Measurements from ENCODE around the gene PRR20G. TPM values are rescaled to one million over a fixed set of nuclear protein-coding genes. Genes with fewer than 3 reads are reported as not detected.
"Not testable (repeated sequence)": the region's sequence is repeated elsewhere in the genome, so short reads cannot be mapped to it uniquely, and the experiment has no call there.

Gene PRR20G
- total RNA-seq, 2 experiments from 2014 or later: not detected

GRCh38 chr3:127320529-127321121 lies 32.8 kb upstream of the PRR20G start:
- no peak for ATAC-seq

GRCh38 chr3:127316685-127317084 lies 28.8 kb upstream of the PRR20G start:
- ChIA-PET POLR2A (no interaction called here), CTCF (interaction anchor here (0.8 kb wide), 1 partner anchor 8 kb away, joined by 3 read pairs; no protein-coding TSS in a partner anchor)
- intact Hi-C loops (cut with DNase I, micrococcal nuclease): no loop called here
- ATAC-seq (no peak), DNase-seq (no peak)
- no peak overlapping the region for H3K4me3 Mint-ChIP-seq
- H3K27ac Mint-ChIP-seq: no peak overlapping the region
- H3K36me3 Mint-ChIP-seq (ENCODE audit: low read depth): no peaks in the 10 kb centered on the region
- no peaks in the 10 kb centered on the region for H3K4me1 Mint-ChIP-seq
- H3K27me3 Mint-ChIP-seq: peaks cover 16% of the 10 kb centered on the region
- H3K9me3 Mint-ChIP-seq (ENCODE audit: low read depth): peaks cover 2% of the 10 kb centered on the region

More at GRCh38 chr3:127320529-127321121, 32.8 kb upstream of the PRR20G start:
- Mint-ChIP-seq H3K9me3 (ENCODE audit: low read depth) (no peaks in the 10 kb centered on the region), H3K4me1 (no peaks in the 10 kb centered on the region), H3K4me3 (no peak overlapping the region), H3K27ac (no peak overlapping the region), H3K27me3 (peaks cover 13% of the 10 kb centered on the region), H3K36me3 (ENCODE audit: low read depth) (no peaks in the 10 kb centered on the region)
- intact Hi-C loops (cut with DNase I, micrococcal nuclease): no loop called here
- ChIA-PET POLR2A (no interaction called here), CTCF (no interaction called here)
- DNase-seq: peak; percentile 14

- H3K4me3 Mint-ChIP-seq: no peak overlapping the region
- H3K36me3 Mint-ChIP-seq (ENCODE audit: low read depth): no peaks in the 10 kb centered on the region
- H3K27me3 Mint-ChIP-seq: peaks cover 17% of the 10 kb centered on the region
- ChIA-PET CTCF (interaction anchor here (0.6 kb wide), 1 partner anchor 102 kb away, joined by 4 read pairs; no protein-coding TSS in a partner anchor), POLR2A (no interaction called here)
- DNase-seq (no peak), ATAC-seq (no peak)
- H3K9me3 Mint-ChIP-seq (ENCODE audit: low read depth): peaks cover 2% of the 10 kb centered on the region
- intact Hi-C loops (cut with DNase I, micrococcal nuclease): no loop called here
- H3K4me1 Mint-ChIP-seq: no peaks in the 10 kb centered on the region
- no peak overlapping the region for H3K27ac Mint-ChIP-seq
Measured at GRCh38 chr3:127312818-127313217, 25.0 kb upstream of the PRR20G start.

GRCh38 chr3:127308821-127309220 lies 21.0 kb upstream of the PRR20G start:
- POLR2A ChIA-PET; H3K4me1 Mint-ChIP-seq; DNase-seq; H3K27ac Mint-ChIP-seq; H3K9me3 Mint-ChIP-seq (ENCODE audit: low read depth); intact Hi-C loops (cut with DNase I, micrococcal nuclease); H3K36me3 Mint-ChIP-seq (ENCODE audit: low read depth); ATAC-seq; H3K4me3 Mint-ChIP-seq: not testable (repeated sequence)
- H3K27me3 Mint-ChIP-seq: peaks cover 19% of the 10 kb centered on the region
- CTCF ChIA-PET: interaction anchor here (0.9 kb wide), 1 partner anchor 8 kb away, joined by 3 read pairs; no protein-coding TSS in a partner anchor

GRCh38 chr3:127307916-127308315 lies 20.1 kb upstream of the PRR20G start:
- H3K27ac Mint-ChIP-seq: no peak overlapping the region
- CTCF ChIA-PET: interaction anchor here (0.6 to 0.9 kb wide), 2 partner anchors 8 to 1474 kb away, joined by 3 to 4 read pairs; no protein-coding TSS in a partner anchor
- H3K27me3 Mint-ChIP-seq: peaks cover 19% of the 10 kb centered on the region
- H3K36me3 Mint-ChIP-seq (ENCODE audit: low read depth): no peaks in the 10 kb centered on the region
- no peak for DNase-seq
- H3K4me3 Mint-ChIP-seq: no peak overlapping the region
- H3K9me3 Mint-ChIP-seq (ENCODE audit: low read depth): no peaks in the 10 kb centered on the region
- POLR2A ChIA-PET: no interaction called here
- ATAC-seq: no peak
- no peaks in the 10 kb centered on the region for H3K4me1 Mint-ChIP-seq
- intact Hi-C loops (cut with DNase I, micrococcal nuclease): no loop called here

- H3K9me3 Mint-ChIP-seq (ENCODE audit: low read depth): no peaks in the 10 kb centered on the region
- ATAC-seq: no peak
Measured at GRCh38 chr3:127307112-127307835, 19.4 kb upstream of the PRR20G start.

GRCh38 chr3:127306361-127307111 lies 18.7 kb upstream of the PRR20G start:
- Mint-ChIP-seq H3K27ac (no peak overlapping the region), H3K4me3 (no peak overlapping the region), H3K27me3 (peaks cover 14% of the 10 kb centered on the region), H3K36me3 (ENCODE audit: low read depth) (no peaks in the 10 kb centered on the region), H3K4me1 (no peaks in the 10 kb centered on the region), H3K9me3 (ENCODE audit: low read depth) (no peaks in the 10 kb centered on the region)
- no peak for DNase-seq
- ChIA-PET CTCF (interaction anchor here (0.6 kb wide), 1 partner anchor 167 kb away, joined by 3 read pairs; no protein-coding TSS in a partner anchor), POLR2A (no interaction called here)
- ATAC-seq: no peak
- intact Hi-C loops (cut with DNase I, micrococcal nuclease): no loop called here

More at GRCh38 chr3:127307112-127307835, 19.4 kb upstream of the PRR20G start:
- intact Hi-C loops (cut with DNase I, micrococcal nuclease): no loop called here
- no peak for DNase-seq
- no peaks in the 10 kb centered on the region for H3K4me1 Mint-ChIP-seq
- peaks cover 16% of the 10 kb centered on the region for H3K27me3 Mint-ChIP-seq
- ChIA-PET CTCF (no interaction called here), POLR2A (no interaction called here)
- H3K27ac Mint-ChIP-seq: no peak overlapping the region
- no peak overlapping the region for H3K4me3 Mint-ChIP-seq
- H3K36me3 Mint-ChIP-seq (ENCODE audit: low read depth): no peaks in the 10 kb centered on the region

GRCh38 chr3:127305499-127306060 lies 17.7 kb upstream of the PRR20G start:
- Mint-ChIP-seq H3K9me3 (ENCODE audit: low read depth) (no peaks in the 10 kb centered on the region), H3K27me3 (peaks cover 15% of the 10 kb centered on the region), H3K36me3 (ENCODE audit: low read depth) (no peaks in the 10 kb centered on the region), H3K27ac (no peak overlapping the region), H3K4me3 (no peak overlapping the region), H3K4me1 (no peaks in the 10 kb centered on the region)
- ChIA-PET CTCF (no interaction called here), POLR2A (no interaction called here)
- DNase-seq (no peak), ATAC-seq (no peak)
- intact Hi-C loops (cut with DNase I, micrococcal nuclease): no loop called here

- DNase-seq (peak; percentile 13), ATAC-seq (peak; percentile 30)
- no peaks in the 10 kb centered on the region for H3K9me3 Mint-ChIP-seq (ENCODE audit: low read depth)
- intact Hi-C loops (cut with DNase I, micrococcal nuclease): no loop called here
- POLR2A ChIA-PET: no interaction called here
- H3K4me3 Mint-ChIP-seq: no peak overlapping the region
- CTCF ChIA-PET: no interaction called here
- no peak overlapping the region for H3K27ac Mint-ChIP-seq
- H3K27me3 Mint-ChIP-seq: peaks cover 16% of the 10 kb centered on the region
- no peaks in the 10 kb centered on the region for H3K36me3 Mint-ChIP-seq (ENCODE audit: low read depth)
- no peaks in the 10 kb centered on the region for H3K4me1 Mint-ChIP-seq
Measured at GRCh38 chr3:127304121-127304744, 16.4 kb upstream of the PRR20G start.

GRCh38 chr3:127299276-127299675 lies 11.4 kb upstream of the PRR20G start:
- DNase-seq (no peak), ATAC-seq (no peak)
- Mint-ChIP-seq H3K4me3 (no peak overlapping the region), H3K9me3 (ENCODE audit: low read depth) (no peaks in the 10 kb centered on the region), H3K4me1 (no peaks in the 10 kb centered on the region), H3K36me3 (ENCODE audit: low read depth) (no peaks in the 10 kb centered on the region), H3K27me3 (peaks cover 12% of the 10 kb centered on the region), H3K27ac (no peak overlapping the region)
- CTCF ChIA-PET: no interaction called here
- POLR2A ChIA-PET: no interaction called here
- intact Hi-C loops (cut with DNase I, micrococcal nuclease): no loop called here

GRCh38 chr3:127296959-127297358 lies 9.1 kb upstream of the PRR20G start:
- DNase-seq (no peak), ATAC-seq (no peak)
- Mint-ChIP-seq H3K4me1 (no peaks in the 10 kb centered on the region), H3K36me3 (ENCODE audit: low read depth) (no peaks in the 10 kb centered on the region), H3K27ac (no peak overlapping the region), H3K9me3 (ENCODE audit: low read depth) (no peaks in the 10 kb centered on the region), H3K4me3 (no peak overlapping the region), H3K27me3 (peaks cover 10% of the 10 kb centered on the region)
- intact Hi-C loops (cut with DNase I, micrococcal nuclease): no loop called here
- POLR2A ChIA-PET: no interaction called here
- CTCF ChIA-PET: no interaction called here
